AG09319 (cell line): ENCODE results near the gene AKR1C2.
"Not testable (repeated sequence)": the region's sequence is repeated elsewhere in the genome, so short reads cannot be mapped to it uniquely, and the experiment has no call there.

Source experiments
- DNase-seq: peaks from one replicate; pipeline ENCODE4 v3.0.0-alpha.2; 2010; ENCODE audit warnings: low read depth; ENCODE audit errors: extremely low read depth
- TF ChIP-seq, protein P1 (sequence below): IDR thresholded peaks from 2 replicates; pipeline ENCODE4 v1.5.1; 2011; ENCODE audit warnings: low read depth, mild to moderate bottlenecking, inconsistent platforms, low read length, moderate library complexity

Gene AKR1C2

DNA sequence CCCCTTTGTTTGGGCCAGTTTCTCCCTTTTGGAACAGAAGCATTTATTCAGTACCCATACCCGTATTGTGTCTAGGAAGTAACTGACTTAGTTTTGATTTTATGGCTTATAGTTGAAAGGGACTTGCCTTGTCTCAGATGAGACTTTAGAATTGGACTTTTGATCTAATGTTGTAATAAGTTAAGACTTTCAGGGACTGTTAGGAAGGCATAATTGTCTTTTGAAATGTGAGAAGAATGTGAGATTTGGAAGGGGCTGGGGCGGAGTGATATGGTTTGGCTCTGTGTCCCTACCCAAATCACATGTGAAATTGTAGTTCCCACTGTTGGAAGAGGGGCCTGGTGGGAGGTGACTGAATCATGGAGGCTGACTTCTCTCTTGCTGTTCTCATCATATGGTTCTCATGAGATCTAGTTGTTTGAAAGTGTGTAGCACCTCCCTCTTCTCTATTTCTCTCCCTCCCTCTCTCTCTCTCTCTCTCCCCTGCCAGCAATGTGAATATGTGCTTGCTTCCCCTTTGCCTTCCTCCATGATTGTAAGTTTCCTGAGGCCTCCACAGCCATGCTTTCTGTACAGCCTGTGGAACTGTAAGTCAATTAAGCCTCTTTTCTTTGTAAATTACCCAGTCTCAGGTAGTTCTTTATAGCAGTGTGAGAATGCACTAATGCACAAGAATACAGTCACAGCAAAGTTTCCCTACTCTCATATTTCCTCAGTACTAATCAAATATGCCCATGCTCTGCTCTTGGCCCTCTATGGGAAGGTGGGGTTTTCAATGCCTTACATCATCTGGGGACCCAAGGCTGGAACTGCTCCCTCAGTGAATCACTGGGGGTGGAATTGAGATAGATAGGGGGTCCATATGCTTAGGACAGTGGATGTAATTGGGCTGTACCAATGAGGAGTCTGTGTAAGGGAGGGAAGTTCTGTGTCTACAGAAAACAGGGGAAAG, 57.6 kb downstream of the AKR1C2 start:
- no peak for DNase-seq
- TF ChIP-seq, protein P1, sequence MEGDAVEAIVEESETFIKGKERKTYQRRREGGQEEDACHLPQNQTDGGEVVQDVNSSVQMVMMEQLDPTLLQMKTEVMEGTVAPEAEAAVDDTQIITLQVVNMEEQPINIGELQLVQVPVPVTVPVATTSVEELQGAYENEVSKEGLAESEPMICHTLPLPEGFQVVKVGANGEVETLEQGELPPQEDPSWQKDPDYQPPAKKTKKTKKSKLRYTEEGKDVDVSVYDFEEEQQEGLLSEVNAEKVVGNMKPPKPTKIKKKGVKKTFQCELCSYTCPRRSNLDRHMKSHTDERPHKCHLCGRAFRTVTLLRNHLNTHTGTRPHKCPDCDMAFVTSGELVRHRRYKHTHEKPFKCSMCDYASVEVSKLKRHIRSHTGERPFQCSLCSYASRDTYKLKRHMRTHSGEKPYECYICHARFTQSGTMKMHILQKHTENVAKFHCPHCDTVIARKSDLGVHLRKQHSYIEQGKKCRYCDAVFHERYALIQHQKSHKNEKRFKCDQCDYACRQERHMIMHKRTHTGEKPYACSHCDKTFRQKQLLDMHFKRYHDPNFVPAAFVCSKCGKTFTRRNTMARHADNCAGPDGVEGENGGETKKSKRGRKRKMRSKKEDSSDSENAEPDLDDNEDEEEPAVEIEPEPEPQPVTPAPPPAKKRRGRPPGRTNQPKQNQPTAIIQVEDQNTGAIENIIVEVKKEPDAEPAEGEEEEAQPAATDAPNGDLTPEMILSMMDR: no peak

DNA sequence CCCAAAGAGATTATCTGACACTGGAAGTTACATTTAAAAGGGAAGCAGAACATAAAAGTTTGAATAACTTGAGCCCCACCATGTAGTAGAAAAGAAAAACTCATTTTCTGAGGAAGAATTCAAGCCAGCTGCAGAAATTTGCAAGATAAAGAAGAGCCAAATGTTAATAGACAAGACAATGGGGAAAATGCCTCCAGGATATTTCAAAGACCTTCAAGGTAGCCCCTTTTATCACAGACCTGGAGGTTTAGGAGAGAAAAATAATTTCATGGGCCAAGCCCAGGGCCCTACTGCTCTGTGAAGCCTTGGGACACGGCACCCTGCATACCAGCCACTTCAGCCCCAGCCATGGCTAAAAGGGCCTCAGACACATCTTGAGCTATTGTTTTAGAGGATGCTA, 58.8 kb downstream of the AKR1C2 start:
- no peak for DNase-seq
- TF ChIP-seq, protein P1: no peak

DNA sequence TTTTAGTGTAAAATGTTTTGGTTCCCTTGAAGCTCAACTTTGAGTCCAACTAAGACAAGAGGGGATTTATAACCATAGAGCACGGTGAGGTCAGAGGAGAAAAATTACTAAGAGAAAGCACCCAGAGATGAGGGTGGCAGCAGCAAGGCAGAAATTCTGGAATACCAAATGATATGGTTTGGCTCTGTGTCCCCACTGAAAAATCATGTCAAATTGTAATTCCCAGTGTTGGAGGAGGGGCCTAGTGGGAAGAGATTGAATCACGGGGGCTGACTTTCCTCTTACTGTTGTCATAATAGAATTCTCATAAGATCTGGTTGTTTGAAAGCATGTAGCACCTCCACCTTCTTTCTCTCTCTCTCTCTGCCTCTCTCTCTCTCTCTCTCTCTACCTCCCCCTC, 59.8 kb downstream of the AKR1C2 start:
- TF ChIP-seq, protein P1: no peak
- DNase-seq: no peak

DNA sequence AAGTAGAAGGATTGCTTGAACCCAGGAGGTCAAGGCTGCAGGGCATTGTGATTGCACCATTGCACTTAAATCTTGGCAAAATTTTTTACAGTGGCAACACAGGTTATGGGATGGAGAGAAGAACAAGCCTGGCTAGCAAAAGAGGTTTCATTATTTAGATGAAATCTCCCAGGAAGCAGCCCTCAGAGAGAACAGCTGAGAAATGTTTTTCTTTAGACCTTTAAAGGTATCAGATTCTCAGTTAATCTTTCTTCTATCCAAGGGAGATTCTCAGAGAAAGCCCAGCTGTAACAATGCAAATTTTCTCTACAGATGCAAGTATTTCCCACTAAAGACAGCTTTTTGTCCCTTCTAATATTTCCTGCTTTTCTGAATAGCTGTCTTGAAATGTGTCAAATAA, 60.2 kb downstream of the AKR1C2 start:
- DNase-seq: not testable (repeated sequence)

DNA sequence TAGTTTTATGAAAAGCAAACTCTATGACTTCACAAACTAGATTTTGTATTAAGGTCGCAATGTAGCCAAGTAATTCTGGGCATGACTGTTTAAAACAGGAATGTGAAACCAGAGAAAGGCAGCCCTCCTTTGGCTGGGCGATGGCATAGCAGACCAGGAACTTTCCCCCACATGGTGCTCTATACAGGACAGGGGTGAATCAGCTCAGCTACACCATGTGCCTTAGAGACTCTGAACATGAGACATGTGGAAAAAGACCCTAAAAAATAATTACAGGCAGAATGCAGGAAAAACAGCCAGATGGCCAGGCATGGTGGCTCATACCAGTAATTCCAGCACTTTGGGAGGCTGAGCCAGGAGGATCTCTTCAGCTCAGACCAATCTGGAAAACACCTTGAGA, 60.7 kb downstream of the AKR1C2 start:
- DNase-seq: peak; percentile 16
- TF ChIP-seq, protein P1: peak; percentile 8

DNA sequence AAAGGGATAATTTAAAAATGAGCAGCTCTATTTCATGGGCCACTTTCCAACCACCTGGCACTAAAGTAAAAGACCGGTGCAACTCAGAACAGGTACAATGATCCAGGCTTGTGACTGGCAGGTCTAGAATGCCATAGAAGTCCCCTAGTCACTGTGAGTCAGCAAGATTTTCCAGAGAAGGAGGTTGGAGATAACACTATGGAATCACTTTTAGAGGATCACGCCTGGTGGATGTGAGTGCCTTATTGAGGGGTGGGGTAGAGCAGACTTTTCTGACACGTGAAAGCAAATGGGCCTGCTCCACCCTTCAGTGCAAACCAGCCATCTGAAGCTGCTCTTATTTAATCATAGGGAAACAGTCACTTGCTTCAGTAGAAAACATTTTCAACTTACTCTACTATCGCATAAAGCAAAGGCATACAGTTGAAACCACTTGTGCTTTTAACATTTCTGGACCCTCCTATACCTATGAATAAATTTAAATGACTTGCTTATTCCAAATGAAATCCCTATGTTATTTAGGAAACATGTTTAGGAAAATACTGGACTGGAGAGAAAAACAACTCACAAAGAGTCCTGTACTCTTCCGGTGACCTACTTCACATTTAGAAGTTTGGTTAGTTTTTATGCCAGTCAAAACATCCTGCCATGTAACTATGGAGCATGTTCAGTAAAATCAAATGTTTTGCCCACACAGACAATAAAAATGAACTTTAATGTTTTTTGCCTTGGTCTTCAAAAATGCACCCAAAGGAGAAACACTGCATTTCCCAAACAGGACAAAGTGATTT, 61.9 kb downstream of the AKR1C2 start:
- DNase-seq: no peak
- TF ChIP-seq, protein P1: no peak

DNA sequence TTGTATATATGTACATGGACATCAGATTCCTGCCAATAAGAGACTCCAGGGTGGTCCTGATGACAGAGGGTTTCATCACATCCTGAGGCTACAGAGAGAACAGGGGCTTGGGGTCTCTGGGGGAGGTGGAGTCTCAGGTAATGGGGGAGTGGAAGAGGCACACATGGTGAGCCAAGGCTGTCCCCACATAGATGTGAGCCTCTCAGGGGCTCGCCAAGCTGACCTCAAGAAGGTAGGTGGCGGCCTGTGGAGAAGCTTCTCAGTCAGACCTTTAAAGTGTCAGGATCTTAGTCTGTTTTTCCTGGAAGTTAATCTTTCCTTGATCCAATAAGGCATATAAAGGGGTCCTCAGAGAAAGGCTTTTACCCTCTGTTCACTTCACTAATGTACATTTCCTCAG, 62.7 kb downstream of the AKR1C2 start:
- DNase-seq: not testable (repeated sequence)

DNA sequence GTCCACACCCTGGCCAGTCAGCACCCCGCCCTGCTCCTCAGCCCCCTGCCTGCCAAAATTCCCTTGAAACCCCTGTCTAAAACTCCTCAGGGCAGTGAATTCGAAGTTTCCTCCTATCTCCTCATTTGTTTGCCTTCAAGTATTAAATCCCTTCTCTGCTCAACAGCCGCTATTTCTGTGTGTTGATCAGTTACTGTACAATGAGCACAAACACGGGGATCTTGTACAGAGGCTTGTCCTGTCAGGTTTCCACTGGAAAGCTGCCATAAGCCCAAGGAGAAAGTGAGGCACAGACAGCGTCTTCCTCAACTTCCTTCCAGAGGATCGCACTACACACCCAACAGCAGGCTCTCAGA, 63.6 kb downstream of the AKR1C2 start:
- not testable (repeated sequence) for DNase-seq
